Fibroblast of skin of abdomen (primary cell): ENCODE data around the gene MYO7A.

Source experiments
- DNase-seq: peaks from one replicate; pipeline ENCODE4 v3.0.0-alpha.2; 2013

MYO7A gene

DNA sequence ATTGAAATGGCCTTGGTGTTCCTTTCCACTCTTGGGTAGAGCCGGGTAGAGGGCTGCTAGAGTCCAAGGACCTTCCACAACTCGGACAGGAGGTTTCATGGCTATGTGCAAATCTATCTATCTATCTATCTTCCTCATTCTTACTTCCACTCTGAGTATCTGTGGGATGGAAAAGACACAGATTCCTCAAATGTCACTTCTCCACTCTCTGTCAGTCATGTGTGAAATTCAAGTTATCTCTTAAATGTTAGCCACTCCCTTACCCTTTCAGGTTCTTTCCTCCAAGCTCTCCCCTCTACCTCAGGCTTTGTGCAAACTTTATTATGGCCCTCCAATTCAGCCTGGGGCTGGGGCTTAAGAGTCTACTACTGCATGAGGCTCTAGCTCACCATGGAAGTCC is 89.1 kb downstream of the MYO7A start:
- DNase-seq, result no peak

DNA sequence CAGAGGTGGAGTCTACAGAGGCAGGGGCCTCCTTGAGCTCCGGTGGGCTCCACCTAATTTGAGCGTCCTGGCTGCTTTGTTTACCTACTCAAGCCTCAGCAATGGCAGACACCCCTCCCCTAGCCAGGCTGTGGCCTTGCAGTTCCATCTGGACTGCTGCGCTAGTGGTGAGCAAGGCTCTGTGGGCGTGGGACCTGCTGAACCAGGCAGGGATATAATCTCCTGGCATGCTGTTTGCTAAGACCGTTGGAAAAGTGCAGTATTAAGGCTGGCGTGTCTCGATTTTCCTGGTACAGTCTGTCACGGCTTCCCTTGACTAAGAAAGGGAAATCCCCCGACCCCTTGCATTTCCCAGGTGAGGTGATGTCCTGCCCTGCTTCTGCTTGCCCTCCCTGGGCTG is 95.8 kb downstream of the MYO7A start:
- no peak for DNase-seq

DNA sequence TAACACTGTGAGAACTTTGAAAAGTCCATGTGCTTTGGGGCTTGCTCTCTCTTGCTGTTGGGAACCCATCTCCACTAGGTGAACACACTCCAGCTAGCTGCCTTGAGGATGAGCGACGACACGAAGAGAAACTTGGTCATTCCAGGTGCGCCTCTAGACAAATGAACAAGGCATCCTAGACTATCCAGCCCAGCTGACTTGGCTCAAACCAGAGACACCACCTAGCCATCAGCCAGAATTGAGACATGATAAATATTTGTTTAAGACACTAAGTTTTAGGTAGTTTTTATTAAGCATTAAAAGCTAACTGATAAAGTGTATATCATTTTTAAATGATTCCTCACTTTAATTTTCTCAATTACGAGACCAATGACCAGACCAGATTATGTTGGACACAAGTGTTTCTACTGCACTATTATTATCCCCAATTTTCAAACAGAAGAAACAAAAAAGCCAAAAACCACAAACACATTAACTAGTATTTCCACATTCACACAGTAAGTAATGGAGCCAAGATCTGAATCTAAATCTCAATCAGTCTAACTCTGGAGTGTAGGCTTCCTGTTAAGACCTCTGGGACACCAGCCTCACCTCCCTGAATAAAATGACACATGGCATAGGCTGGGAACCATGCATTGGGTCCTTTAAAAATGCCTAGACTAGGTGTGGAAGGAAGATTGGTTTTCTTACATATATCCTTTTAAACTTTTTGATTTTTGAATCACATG is 103.0 kb downstream of the MYO7A start:
- DNase-seq, result no peak

DNA sequence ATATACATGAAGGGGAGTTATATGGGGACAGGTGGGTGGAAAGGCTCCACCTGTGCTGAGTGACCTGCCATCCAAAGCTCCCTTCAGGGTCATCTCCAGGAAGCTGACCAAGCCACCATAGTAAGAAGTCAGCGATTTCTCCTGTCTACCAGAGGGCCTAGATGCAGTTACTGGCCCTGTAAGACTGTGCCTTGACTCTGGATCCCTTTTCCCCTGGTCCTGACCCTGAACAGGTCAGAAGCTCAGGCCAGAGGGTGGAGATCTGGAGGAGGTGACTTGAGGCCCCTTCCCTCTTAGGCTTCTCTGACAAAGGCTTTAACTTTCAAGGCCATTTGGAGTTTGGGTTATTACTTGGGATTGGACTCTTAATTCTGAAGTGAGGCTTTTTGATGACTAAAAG is 103.8 kb downstream of the MYO7A start:
- DNase-seq, result no peak

DNA sequence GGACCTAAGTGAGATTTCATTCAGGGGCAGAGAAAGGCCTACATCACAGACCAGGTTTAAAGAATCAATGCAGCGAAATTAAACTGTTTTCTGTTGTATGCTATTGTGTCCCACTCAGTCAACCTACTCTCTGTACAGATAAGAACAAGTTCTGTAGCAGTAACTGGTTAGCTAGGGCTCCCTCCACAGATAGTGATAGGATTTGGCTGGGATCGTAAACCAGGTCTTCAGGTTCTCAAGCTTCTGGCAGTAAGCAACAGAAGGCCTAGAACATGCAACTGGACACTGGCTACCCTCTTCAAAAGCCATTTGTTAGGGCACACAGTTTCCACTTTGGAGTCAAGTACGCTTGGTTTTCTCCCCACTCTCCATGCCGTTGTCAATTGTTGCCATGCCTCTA is 104.2 kb downstream of the MYO7A start:
- no peak for DNase-seq

DNA sequence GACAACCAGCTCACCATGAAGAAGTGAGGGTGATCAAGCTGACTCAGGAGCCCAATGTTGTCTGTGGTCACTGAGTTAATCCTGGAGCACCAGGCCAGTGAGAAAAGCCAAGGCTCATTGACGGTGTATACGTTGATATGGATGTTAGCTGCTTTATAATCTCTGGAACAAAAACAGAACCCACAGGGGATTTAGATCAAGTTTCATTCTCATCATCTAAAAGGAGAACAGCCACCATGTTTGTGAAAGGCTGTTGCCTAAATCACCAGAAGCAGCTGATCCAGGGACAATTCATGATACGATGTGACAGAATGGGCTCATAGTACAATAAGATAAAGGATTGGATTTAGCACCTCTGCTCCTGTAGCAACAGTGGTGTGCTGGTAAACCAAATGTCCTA is 105.0 kb downstream of the MYO7A start:
- no peak for DNase-seq

- DNase-seq, result peak; percentile 13
These were observed 108.9 kb downstream of the MYO7A start for GRCh38 chr11:77236901-77237300.

GRCh38 chr11:77244277-77245027 is 116.4 kb downstream of the MYO7A start:
- peak; percentile 92 for DNase-seq

DNA sequence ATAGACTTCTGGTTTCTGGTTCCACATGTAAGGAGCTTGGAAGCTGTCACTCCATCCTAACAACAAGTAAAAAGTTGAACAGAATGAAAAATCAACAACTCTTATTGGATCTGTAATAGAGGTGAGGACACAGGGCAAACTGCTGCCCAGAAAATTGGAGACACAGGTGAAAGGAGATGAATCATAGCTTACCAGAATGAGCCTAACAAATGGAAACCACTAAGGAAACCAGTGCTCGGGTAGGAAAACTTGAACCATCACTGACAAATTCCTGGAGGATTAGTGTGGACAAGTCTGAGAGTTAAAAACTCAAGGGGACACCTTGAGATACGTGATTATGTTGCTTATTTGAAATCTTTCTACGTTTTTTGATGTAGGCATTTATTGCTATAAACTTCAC is 121.4 kb downstream of the MYO7A start:
- DNase-seq, result peak; percentile 12

DNA sequence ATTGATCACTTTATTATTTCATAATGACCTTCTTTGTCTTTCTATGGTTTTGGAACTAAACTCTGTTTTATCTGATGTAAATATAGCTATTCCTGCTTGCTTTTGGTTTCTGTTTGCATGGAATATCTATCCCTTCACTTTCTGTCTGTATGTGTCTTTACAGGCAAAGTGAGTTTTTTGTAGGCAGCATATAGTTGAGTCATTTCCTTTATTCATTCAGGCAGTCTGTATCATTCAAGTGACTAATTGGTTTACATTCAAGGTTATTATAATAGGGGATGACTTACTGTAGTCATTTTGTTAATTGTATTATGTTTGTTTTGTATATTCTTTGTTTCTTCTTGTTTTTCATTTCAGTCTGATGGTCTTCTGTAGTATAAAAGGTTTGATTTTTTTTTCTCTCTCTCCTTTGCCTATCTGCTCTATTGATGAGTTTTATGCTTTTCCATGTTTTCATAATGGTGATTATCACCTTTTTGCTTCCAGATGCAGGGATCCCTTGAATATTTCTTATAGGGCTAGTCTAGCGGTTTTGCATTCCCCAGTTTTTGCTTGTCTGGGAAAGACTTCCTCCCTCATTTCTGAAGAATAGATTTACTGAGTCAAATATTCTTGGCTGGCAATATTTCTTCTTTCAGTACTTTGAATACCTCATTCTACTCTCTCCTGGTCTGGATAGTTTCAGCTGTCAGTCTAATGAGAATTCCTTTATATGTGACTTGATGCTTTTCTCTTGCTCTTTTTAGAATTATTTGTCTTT is 123.0 kb downstream of the MYO7A start:
- peak; percentile 58 for DNase-seq

DNA sequence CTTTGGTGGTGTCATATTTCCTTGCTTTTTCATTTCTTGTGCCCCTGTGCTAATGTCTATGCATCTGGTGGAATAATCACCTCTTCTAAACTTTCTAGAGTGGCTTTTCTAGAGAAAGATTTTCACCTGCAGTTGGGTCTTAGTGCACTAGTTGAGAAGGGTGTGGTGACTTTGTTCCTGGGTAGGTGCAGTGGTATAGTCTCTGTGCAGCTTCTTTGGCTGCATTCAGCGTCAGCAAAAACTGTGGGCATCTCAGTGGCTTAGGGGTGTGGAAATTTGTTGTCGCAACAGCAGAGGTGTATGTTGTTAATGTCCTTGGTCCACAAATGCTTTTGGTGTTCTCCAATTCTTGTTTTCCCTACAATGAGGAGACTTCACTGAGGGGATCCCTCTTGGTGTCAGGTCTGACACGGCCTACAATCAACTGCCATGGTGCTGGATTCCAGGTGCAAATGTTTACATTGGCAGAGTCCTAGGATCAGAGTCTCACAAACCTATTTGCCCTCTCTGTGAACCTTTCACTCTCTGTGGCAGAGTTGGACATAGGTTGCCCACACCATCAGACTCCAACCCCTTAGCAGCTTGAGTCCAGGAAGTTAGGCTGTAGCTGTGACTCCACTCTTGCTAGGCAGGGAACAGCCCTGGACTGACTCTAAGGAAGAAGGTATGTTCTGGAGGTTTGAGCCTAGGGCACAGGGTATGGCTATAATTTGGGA is 124.7 kb downstream of the MYO7A start:
- DNase-seq, result no peak

DNA sequence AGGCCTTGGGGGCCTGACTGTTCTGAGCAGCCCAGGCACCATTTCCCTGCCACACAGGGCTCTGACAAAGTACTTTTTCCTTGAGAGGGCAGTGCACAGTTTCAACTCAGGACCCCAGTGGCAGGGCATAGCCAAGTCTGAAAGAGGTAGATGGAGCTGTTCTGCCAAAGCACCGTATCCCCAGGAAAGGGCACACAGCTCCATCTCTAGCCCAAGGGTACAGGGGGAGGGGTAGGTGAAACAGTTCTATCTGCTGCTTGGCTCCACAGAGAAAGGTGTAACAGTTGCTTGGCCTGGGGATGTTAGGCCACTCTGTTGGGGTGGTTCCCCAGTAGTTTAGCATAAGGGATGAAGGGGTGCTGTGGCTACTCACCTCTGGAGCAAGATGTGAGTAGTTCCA is 125.6 kb downstream of the MYO7A start:
- DNase-seq, result no peak

- peak; percentile 52 for DNase-seq
These were observed 131.6 kb downstream of the MYO7A start for GRCh38 chr11:77259641-77260040.

GRCh38 chr11:77262803-77263202 is 134.8 kb downstream of the MYO7A start:
- DNase-seq, result no peak
